SIG-M5 treated with dmso at 0.1 percent for 504 hours (cell line): ENCODE results near the gene WWOX.
A peak's percentile ranks its signal among the peaks of the same experiment; 100 is the strongest.
"Not testable (repeated sequence)": the region's sequence is repeated elsewhere in the genome, so short reads cannot be mapped to it uniquely, and the experiment has no call there.

Experiments used
- DNase-seq: peaks from one replicate; lab custom pipeline; 2025; ENCODE audit not compliant: unreplicated experiment; lab: John Stamatoyannopoulos, UW

WWOX gene

GRCh38 chr16:78099271-78100111, at the start of gene WWOX:
Gene WWOX (plus strand): TSS chr16:78099654.
- peak; percentile 98 for DNase-seq

GRCh38 chr16:78050734-78051400, 48.6 kb upstream of the WWOX start:
- peak; percentile 40 for DNase-seq

GRCh38 chr16:78057803-78058564, 41.5 kb upstream of the WWOX start:
- no peak for DNase-seq

- not testable (repeated sequence) for DNase-seq
These were observed 39.6 kb upstream of the WWOX start for GRCh38 chr16:78059806-78060205.

- no peak for DNase-seq
These were observed 39.2 kb upstream of the WWOX start for GRCh38 chr16:78060295-78060694.

- no peak for DNase-seq
These were observed 38.6 kb upstream of the WWOX start for GRCh38 chr16:78060809-78061208.

- DNase-seq = no peak
These were observed 34.1 kb upstream of the WWOX start for GRCh38 chr16:78065319-78065718.

- no peak for DNase-seq
These were observed 29.5 kb upstream of the WWOX start for GRCh38 chr16:78069913-78070312.

GRCh38 chr16:78072275-78072674, 27.2 kb upstream of the WWOX start:
- DNase-seq = no peak

- DNase-seq = no peak
These were observed 23.7 kb upstream of the WWOX start for GRCh38 chr16:78075800-78076199.

GRCh38 chr16:78081341-78081740, 18.1 kb upstream of the WWOX start:
- DNase-seq = no peak

GRCh38 chr16:78091419-78091818, 8.0 kb upstream of the WWOX start:
- no peak for DNase-seq

GRCh38 chr16:78092758-78093157, 6.7 kb upstream of the WWOX start:
- no peak for DNase-seq

- DNase-seq = no peak
These were observed 5.3 kb upstream of the WWOX start for GRCh38 chr16:78094166-78094565.

GRCh38 chr16:78094998-78095397, 4.5 kb upstream of the WWOX start:
- no peak for DNase-seq

GRCh38 chr16:78096386-78096785, 3.1 kb upstream of the WWOX start:
- DNase-seq = no peak

- DNase-seq = no peak
These were observed 1.9 kb upstream of the WWOX start for GRCh38 chr16:78097548-78097947.

GRCh38 chr16:78098087-78098486, 1.4 kb upstream of the WWOX start:
- DNase-seq = no peak

GRCh38 chr16:78098595-78099270, 721 bp upstream of the WWOX start:
- DNase-seq = no peak

GRCh38 chr16:78100112-78100467, 636 bp downstream of the WWOX start:
- DNase-seq = peak; percentile 25

GRCh38 chr16:78102122-78102660, 2.7 kb downstream of the WWOX start:
- no peak for DNase-seq
